ENCODE results near the gene TMCO5A.

DNA sequence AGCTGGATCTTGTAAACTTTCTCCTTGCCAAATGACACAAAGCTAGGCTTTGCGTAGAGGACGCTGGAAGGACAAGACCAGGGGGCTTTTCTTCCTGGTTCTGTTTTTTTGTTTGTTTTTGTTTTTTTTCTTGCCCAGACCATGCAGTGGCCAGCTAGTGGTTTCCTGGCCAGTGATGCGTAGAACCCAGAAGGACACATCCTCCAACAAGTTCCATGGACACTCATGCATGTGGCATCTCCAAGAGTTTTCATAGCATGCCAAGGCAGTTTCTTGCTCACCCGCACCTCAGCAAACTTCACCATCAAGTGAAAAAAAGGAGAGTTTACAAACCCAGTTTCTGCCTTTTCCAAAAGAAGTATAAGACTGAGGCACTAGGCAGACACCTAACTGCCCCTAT lies 46.1 kb upstream of the TMCO5A start:
- TF ChIP-seq, protein P1, sequence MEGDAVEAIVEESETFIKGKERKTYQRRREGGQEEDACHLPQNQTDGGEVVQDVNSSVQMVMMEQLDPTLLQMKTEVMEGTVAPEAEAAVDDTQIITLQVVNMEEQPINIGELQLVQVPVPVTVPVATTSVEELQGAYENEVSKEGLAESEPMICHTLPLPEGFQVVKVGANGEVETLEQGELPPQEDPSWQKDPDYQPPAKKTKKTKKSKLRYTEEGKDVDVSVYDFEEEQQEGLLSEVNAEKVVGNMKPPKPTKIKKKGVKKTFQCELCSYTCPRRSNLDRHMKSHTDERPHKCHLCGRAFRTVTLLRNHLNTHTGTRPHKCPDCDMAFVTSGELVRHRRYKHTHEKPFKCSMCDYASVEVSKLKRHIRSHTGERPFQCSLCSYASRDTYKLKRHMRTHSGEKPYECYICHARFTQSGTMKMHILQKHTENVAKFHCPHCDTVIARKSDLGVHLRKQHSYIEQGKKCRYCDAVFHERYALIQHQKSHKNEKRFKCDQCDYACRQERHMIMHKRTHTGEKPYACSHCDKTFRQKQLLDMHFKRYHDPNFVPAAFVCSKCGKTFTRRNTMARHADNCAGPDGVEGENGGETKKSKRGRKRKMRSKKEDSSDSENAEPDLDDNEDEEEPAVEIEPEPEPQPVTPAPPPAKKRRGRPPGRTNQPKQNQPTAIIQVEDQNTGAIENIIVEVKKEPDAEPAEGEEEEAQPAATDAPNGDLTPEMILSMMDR (IDR thresholded peaks at IDR 0.05; ENCODE audit: low read depth, low read length), result no peak
- TF ChIP-seq, protein P2, sequence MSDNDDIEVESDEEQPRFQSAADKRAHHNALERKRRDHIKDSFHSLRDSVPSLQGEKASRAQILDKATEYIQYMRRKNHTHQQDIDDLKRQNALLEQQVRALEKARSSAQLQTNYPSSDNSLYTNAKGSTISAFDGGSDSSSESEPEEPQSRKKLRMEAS (IDR thresholded peaks at IDR 0.05; ENCODE audit: low read depth, low read length), result no peak
